DND-41 (cell line): ENCODE results near the gene MTG1.

Source experiments
- EZH2 ChIP-seq: IDR thresholded peaks from 3 replicates; pipeline ENCODE4 v1.6.1; 2012; ENCODE audit warnings: borderline replicate concordance, low read depth, mild to moderate bottlenecking, moderate library complexity, low read length, inconsistent platforms; ENCODE audit not compliant: severe bottlenecking
- TF ChIP-seq, protein P1 (sequence below): IDR thresholded peaks from 2 replicates; pipeline ENCODE4 v1.5.1; 2012; ENCODE audit warnings: borderline replicate concordance, low read length, moderate library complexity, mild to moderate bottlenecking; ENCODE audit not compliant: poor library complexity, severe bottlenecking; ENCODE audit errors: extremely low read depth

DNA sequence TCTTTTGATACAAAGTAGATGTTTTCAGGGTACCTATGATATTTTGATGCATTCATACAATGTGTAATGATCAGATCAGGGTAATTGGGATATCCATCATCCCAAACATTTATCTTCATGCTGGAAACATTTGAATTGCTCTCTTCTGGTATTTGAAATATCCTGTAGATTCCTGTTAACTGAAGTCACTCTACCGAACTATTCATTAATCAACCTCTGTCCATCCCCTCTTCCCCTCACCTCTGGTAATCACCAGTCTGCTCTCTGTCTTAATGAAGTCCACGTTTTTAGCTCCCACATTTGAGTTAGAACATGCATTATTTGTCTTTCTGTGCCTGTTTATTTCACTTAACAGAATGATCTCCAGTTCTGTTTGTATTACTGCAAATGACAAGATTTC is 11.3 kb downstream of the MTG1 start:
- TF ChIP-seq, protein P1, sequence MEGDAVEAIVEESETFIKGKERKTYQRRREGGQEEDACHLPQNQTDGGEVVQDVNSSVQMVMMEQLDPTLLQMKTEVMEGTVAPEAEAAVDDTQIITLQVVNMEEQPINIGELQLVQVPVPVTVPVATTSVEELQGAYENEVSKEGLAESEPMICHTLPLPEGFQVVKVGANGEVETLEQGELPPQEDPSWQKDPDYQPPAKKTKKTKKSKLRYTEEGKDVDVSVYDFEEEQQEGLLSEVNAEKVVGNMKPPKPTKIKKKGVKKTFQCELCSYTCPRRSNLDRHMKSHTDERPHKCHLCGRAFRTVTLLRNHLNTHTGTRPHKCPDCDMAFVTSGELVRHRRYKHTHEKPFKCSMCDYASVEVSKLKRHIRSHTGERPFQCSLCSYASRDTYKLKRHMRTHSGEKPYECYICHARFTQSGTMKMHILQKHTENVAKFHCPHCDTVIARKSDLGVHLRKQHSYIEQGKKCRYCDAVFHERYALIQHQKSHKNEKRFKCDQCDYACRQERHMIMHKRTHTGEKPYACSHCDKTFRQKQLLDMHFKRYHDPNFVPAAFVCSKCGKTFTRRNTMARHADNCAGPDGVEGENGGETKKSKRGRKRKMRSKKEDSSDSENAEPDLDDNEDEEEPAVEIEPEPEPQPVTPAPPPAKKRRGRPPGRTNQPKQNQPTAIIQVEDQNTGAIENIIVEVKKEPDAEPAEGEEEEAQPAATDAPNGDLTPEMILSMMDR, result no peak
- no peak for TF ChIP-seq EZH2
